ENCODE data around the gene CDC25B. TPM values are rescaled to one million over a fixed set of nuclear protein-coding genes. Genes with fewer than 3 reads are reported as not detected.
A peak's percentile ranks its signal among the peaks of the same experiment; 100 is the strongest.
"Not testable (repeated sequence)": the region's sequence is repeated elsewhere in the genome, so short reads cannot be mapped to it uniquely, and the experiment has no call there.

Gene CDC25B
- total and polyA plus RNA-seq, 4 experiments from 2014 or later = 25.9 to 420 (median 233) TPM

- CTCF ChIA-PET (ENCODE audit: partially characterized antibody) = interaction anchor here (0.9 to 5.6 kb wide), 9 partner anchors 8 to 186 kb away, joined by 3 to 61 read pairs (median 5); partner anchors contain the start of genes ADISSP and CDC25B
- peak overlapping the region; percentile 12 for H3K27ac ChIP-seq (ENCODE audit: low read depth, low read length)
Measured at GRCh38 chr20:3787324-3788014, 8.6 kb upstream of the CDC25B start.

DNA sequence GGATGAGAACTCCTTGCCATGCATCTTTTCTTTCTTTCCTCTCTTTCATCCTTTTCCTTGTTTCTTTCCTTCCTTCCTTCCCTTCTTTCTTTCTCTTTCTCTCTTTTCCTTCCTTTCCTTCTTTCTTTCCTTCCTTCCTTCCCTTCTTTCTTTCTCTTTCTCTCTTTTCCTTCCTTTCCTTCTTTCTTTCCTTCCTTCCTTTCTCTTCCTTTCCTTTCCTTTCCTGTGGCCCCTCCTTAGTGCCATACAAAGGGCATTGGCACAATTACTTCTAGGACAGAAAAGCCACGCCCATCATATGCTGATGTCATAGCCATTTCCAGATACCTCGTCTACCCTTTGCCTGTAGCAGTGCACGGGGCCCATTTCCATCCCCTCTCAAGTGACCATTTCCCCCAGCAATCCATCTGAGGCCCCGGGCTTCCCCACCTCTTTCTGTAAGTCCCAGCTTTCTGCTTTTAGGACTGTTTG, 7.4 kb upstream of the CDC25B start:
- Histone ChIP-seq H3K4me3 (ENCODE audit: low read length in 2 of 2) (no peak overlapping the region), H3K36me3 (ENCODE audit: insufficient read depth, low read length) (no peaks in the 10 kb centered on the region), H3K27ac (ENCODE audit: low read depth, low read length) (no peak overlapping the region), H3K27me3 (ENCODE audit: insufficient read depth, low read length) (no peaks in the 10 kb centered on the region), H3K9me3 (ENCODE audit: control insufficient read depth in 1 of 2, low read length in 2 of 2) (no peaks in the 10 kb centered on the region), H3K4me1 (ENCODE audit: insufficient read depth, low read length) (peaks cover 37% of the 10 kb centered on the region)
- no peak for DNase-seq
- peaks cover 0 to 2% (median 0%) of the 10 kb centered on the region in 8 donors for H3K9me3 Mint-ChIP-seq
- CTCF ChIA-PET (ENCODE audit: partially characterized antibody) = interaction anchor here (1.2 to 5.6 kb wide), 4 partner anchors 21 to 69 kb away, joined by 5 to 61 read pairs (median 16); partner anchors contain the start of gene ADISSP
- H3K27me3 Mint-ChIP-seq = no peaks in the 10 kb centered on the region
- intact Hi-C loops (cut with micrococcal nuclease) = no loop called here
- H3K4me1 Mint-ChIP-seq = peaks cover 18 to 33% (median 27%) of the 10 kb centered on the region in 4 donors
- H3K36me3 Mint-ChIP-seq = peaks cover 0 to 4% of the 10 kb centered on the region in 2 donors
- H3K4me3 Mint-ChIP-seq = peak overlapping the region; percentile 10 to 81 (median 62)
- POLR2A ChIA-PET (ENCODE audit: partially characterized antibody) = interaction anchor here (0.6 to 10.0 kb wide), 5 partner anchors 11 to 294 kb away, joined by 3 to 180 read pairs (median 37); partner anchors contain the start of gene AP5S1
- peak overlapping the region in 4 of 7 donors; percentile 19 to 88 (median 74) for H3K27ac Mint-ChIP-seq

More at GRCh38 chr20:3787324-3788014, 8.6 kb upstream of the CDC25B start:
- Mint-ChIP-seq H3K27ac (peak overlapping the region; percentile 52 to 87 (median 81)), H3K27me3 (no peaks in the 10 kb centered on the region), H3K36me3 (peaks cover 0 to 4% of the 10 kb centered on the region in 2 donors), H3K9me3 (peaks cover 0 to 2% (median 0%) of the 10 kb centered on the region in 8 donors), H3K4me3 (peak overlapping the region; percentile 54 to 78 (median 73)), H3K4me1 (peaks cover 23 to 39% (median 30%) of the 10 kb centered on the region in 4 donors)
- Histone ChIP-seq H3K4me3 (ENCODE audit: low read length in 2 of 2) (peak overlapping the region; percentile 3 to 28), H3K4me1 (ENCODE audit: insufficient read depth, low read length) (peaks cover 37% of the 10 kb centered on the region), H3K27me3 (ENCODE audit: insufficient read depth, low read length) (no peaks in the 10 kb centered on the region), H3K9me3 (ENCODE audit: control insufficient read depth in 1 of 2, low read length in 2 of 2) (no peaks in the 10 kb centered on the region), H3K36me3 (ENCODE audit: insufficient read depth, low read length) (no peaks in the 10 kb centered on the region)
- DNase-seq = no peak
- intact Hi-C loops (cut with micrococcal nuclease) = loop anchor here (2.0 kb wide), 1 partner anchor 59 kb away; the partner anchor contains the start of gene MAVS
- POLR2A ChIA-PET (ENCODE audit: partially characterized antibody) = interaction anchor here (0.6 to 10.0 kb wide), 13 partner anchors 9 to 119 kb away, joined by 3 to 180 read pairs (median 10); partner anchors contain the start of genes ADISSP, AP5S1, CDC25B and MAVS

DNA sequence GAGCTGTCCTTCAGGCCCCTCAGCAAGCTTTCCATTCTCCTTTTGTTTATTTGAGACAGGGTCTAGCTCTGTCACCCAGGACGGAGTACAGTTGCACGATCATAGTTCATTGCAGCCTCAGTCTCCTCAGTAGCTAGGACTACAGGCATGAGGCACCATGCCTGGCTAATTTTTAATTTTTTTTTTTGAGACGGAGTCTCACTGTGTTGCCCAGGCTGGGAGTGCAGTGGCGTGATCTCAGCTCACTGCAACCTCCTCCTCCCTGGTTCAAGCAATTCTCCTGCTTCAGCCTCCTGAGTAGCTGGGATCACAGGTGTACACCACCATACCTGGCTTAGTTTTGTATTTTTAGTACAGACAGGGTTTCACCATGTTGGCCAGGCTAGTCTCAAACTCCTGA, 6.9 kb upstream of the CDC25B start:
- ChIA-PET CTCF (ENCODE audit: partially characterized antibody) (interaction anchor here (5.6 kb wide), 1 partner anchor 66 kb away, joined by 61 read pairs; no protein-coding TSS in a partner anchor), POLR2A (ENCODE audit: partially characterized antibody) (interaction anchor here (0.6 to 10.0 kb wide), 5 partner anchors 10 to 294 kb away, joined by 3 to 180 read pairs (median 37); partner anchors contain the start of gene AP5S1)
- H3K27ac ChIP-seq (ENCODE audit: low read depth, low read length); H3K4me3 ChIP-seq (ENCODE audit: low read length in 2 of 2); DNase-seq; H3K9me3 ChIP-seq (ENCODE audit: control insufficient read depth in 1 of 2, low read length in 2 of 2); intact Hi-C loops (cut with micrococcal nuclease); H3K9me3 Mint-ChIP-seq; H3K27me3 Mint-ChIP-seq; H3K36me3 ChIP-seq (ENCODE audit: insufficient read depth, low read length); H3K36me3 Mint-ChIP-seq; H3K27me3 ChIP-seq (ENCODE audit: insufficient read depth, low read length): not testable (repeated sequence)
- Mint-ChIP-seq H3K27ac (peak overlapping the region in 2 of 7 donors; percentile 19 to 88), H3K4me1 (peaks cover 19 to 34% (median 27%) of the 10 kb centered on the region in 4 donors), H3K4me3 (peak overlapping the region in 3 of 8 donors; percentile 10 to 70 (median 60))
- H3K4me1 ChIP-seq (ENCODE audit: insufficient read depth, low read length) = peaks cover 35% of the 10 kb centered on the region

GRCh38 chr20:3794168-3794567, 1.9 kb upstream of the CDC25B start:
- not testable (repeated sequence) for H3K27me3 Mint-ChIP-seq; H3K27me3 ChIP-seq (ENCODE audit: insufficient read depth, low read length); H3K9me3 ChIP-seq (ENCODE audit: control insufficient read depth in 1 of 2, low read length in 2 of 2); H3K27ac ChIP-seq (ENCODE audit: low read depth, low read length); H3K9me3 Mint-ChIP-seq; H3K4me3 ChIP-seq (ENCODE audit: low read length in 2 of 2); H3K36me3 ChIP-seq (ENCODE audit: insufficient read depth, low read length); DNase-seq
- ChIA-PET CTCF (ENCODE audit: partially characterized antibody) (interaction anchor here (3.5 kb wide), 1 partner anchor 17 kb away, joined by 36 read pairs; no protein-coding TSS in a partner anchor), POLR2A (ENCODE audit: partially characterized antibody) (interaction anchor here (1.9 to 2.3 kb wide), 2 partner anchors 13 to 61 kb away, joined by 9 to 10 read pairs; partner anchors contain the start of gene SPEF1)
- peak overlapping the region in 2 of 7 donors; percentile 59 to 73 for H3K27ac Mint-ChIP-seq
- intact Hi-C loops (cut with micrococcal nuclease) = loop anchor here (2.0 kb wide), 1 partner anchor 61 kb away; no protein-coding TSS in a partner anchor
- H3K36me3 Mint-ChIP-seq = peaks cover 24 to 28% of the 10 kb centered on the region in 2 donors
- peak overlapping the region in 2 of 8 donors; percentile 21 to 26 for H3K4me3 Mint-ChIP-seq
- H3K4me1 Mint-ChIP-seq = peaks cover 18 to 38% (median 25%) of the 10 kb centered on the region in 4 donors
- peaks cover 22% of the 10 kb centered on the region for H3K4me1 ChIP-seq (ENCODE audit: insufficient read depth, low read length)

DNA sequence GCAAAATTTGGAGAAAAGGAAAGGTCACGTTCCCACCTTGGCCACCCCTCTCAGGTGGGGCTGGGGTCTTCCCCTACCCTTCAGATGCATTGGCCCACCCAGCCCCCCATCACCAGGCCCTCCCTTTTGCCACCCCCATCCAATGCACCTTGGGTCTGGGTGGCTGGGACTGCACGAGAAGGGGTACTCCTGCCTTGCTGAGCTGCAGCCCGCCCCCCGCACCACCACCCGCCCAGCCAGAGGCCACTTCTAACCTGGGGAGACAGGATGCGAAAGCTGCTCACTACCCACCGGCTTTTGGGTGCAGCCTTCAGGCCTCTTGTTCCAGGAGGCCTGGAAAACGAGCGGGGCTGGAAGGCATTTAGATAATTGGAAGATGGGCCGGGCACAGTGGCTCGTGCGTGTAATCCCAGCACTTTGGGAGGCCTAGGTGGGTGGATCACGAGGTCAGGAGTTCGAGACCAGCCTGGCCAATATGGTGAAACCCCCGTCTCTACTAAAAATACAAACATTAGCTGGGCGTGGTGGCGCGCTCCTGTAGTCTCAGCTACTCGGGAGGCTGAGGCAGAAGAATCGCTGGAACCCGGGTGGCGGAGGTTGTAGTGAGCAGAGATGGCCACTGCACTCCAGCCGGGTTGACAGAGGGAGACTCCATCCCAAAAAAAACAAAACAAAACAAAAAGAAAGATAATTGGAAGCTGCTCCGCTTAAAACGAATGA, 1.2 kb upstream of the CDC25B start:
- Histone ChIP-seq H3K27me3 (ENCODE audit: insufficient read depth, low read length) (no peaks in the 10 kb centered on the region), H3K4me1 (ENCODE audit: insufficient read depth, low read length) (peaks cover 29% of the 10 kb centered on the region), H3K9me3 (ENCODE audit: control insufficient read depth in 1 of 2, low read length in 2 of 2) (no peaks in the 10 kb centered on the region), H3K27ac (ENCODE audit: low read depth, low read length) (peak overlapping the region; percentile 86), H3K4me3 (ENCODE audit: low read length in 2 of 2) (peak overlapping the region; percentile 66 to 91), H3K36me3 (ENCODE audit: insufficient read depth, low read length) (peaks cover 4% of the 10 kb centered on the region)
- CTCF ChIA-PET (ENCODE audit: partially characterized antibody) = interaction anchor here (1.0 to 3.5 kb wide), 6 partner anchors 16 to 60 kb away, joined by 3 to 36 read pairs (median 10); partner anchors contain the start of gene AP5S1
- Mint-ChIP-seq H3K27ac (peak overlapping the region; percentile 94 to 98 (median 97)), H3K9me3 (peaks cover 0 to 1% (median 0%) of the 10 kb centered on the region in 8 donors), H3K27me3 (no peaks in the 10 kb centered on the region), H3K36me3 (peaks cover 29 to 33% of the 10 kb centered on the region in 2 donors), H3K4me3 (peak overlapping the region; percentile 89 to 95 (median 92)), H3K4me1 (peaks cover 21 to 45% (median 30%) of the 10 kb centered on the region in 4 donors)
- intact Hi-C loops (cut with micrococcal nuclease) = loop anchor here (2.0 kb wide), 1 partner anchor 60 kb away; no protein-coding TSS in a partner anchor
- no peak for DNase-seq
- POLR2A ChIA-PET (ENCODE audit: partially characterized antibody) = interaction anchor here (1.9 to 3.0 kb wide), 4 partner anchors 8 to 60 kb away, joined by 7 to 36 read pairs (median 10); partner anchors contain the start of genes CENPB and SPEF1

DNA sequence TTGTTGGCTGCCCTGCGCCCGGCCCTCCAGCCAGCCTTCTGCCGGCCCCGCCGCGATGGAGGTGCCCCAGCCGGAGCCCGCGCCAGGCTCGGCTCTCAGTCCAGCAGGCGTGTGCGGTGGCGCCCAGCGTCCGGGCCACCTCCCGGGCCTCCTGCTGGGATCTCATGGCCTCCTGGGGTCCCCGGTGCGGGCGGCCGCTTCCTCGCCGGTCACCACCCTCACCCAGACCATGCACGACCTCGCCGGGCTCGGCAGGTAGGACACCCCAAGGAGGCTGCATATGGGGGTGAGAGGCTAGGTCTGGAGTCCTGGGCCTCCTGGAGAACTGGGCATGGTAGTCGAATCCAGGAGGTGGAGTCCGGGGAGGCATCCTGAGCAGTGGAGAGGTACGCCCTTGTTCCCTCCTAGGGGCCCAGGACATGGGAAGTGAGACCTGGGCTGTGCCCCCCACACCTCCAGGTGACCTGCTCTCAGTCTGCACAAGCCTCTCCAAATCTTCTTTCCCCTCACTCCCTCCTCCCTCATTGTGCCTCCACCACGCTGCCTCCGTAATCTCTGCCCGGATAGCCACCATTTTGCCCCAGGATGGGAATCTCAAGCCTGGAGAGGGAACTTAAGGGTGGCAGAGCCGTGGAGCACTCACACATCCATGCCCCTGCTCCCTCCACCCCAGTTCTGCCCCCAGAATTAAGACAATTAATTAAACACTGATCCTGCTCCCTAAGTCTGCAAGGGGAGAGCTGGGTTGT, 541 bp downstream of the CDC25B start:
- CTCF ChIA-PET (ENCODE audit: partially characterized antibody) = interaction anchor here (1.1 to 3.5 kb wide), 7 partner anchors 9 to 58 kb away, joined by 3 to 36 read pairs (median 7); partner anchors contain the start of gene AP5S1
- peak overlapping the region; percentile 91 to 99 (median 96) for H3K27ac Mint-ChIP-seq
- peak overlapping the region; percentile 94 to 97 for H3K4me3 ChIP-seq (ENCODE audit: low read length in 2 of 2)
- DNase-seq = no peak
- intact Hi-C loops (cut with micrococcal nuclease) = loop anchor here (1.0 to 2.0 kb wide), 4 partner anchors 10 to 28 kb away; partner anchors contain the start of genes AP5S1 and CENPB
- POLR2A ChIA-PET (ENCODE audit: partially characterized antibody) = interaction anchor here (0.8 to 3.0 kb wide), 7 partner anchors 10 to 1330 kb away, joined by 3 to 36 read pairs (median 7); partner anchors contain the start of genes ADISSP, CDS2, CENPB and PANK2
- peaks cover 42 to 49% of the 10 kb centered on the region in 2 donors for H3K36me3 Mint-ChIP-seq
- H3K4me1 Mint-ChIP-seq = peaks cover 22 to 62% (median 41%) of the 10 kb centered on the region in 4 donors
- H3K36me3 ChIP-seq (ENCODE audit: insufficient read depth, low read length) = peaks cover 21% of the 10 kb centered on the region
- peaks cover 47% of the 10 kb centered on the region for H3K4me1 ChIP-seq (ENCODE audit: insufficient read depth, low read length)
- no peaks in the 10 kb centered on the region for H3K27me3 ChIP-seq (ENCODE audit: insufficient read depth, low read length)
- no peaks in the 10 kb centered on the region for H3K27me3 Mint-ChIP-seq
- H3K9me3 ChIP-seq (ENCODE audit: control insufficient read depth in 1 of 2, low read length in 2 of 2) = no peaks in the 10 kb centered on the region
- H3K4me3 Mint-ChIP-seq = peak overlapping the region; percentile 98 to 100 (median 100)
- H3K9me3 Mint-ChIP-seq = no peaks in the 10 kb centered on the region
- H3K27ac ChIP-seq (ENCODE audit: low read depth, low read length) = peak overlapping the region; percentile 68

All from CD4-positive, alpha-beta memory T cell (primary cell).